Smooth muscle cell (in vitro differentiated cells): ENCODE results near the gene HNRNPH1. TPM values are rescaled to one million over a fixed set of nuclear protein-coding genes. Genes with fewer than 3 reads are reported as not detected.

Experiments used
- DNase-seq: peaks from one replicate; lab custom pipeline; 2025; ENCODE audit not compliant: unreplicated experiment; lab: John Stamatoyannopoulos, UW
- H2AFZ ChIP-seq: fragments of 200-600 bp; sonication (generic); 2 replicates; pipeline ENCODE4 v1.6.0; 2016; ENCODE audit warnings: antibody characterized with exemption, low read depth, mild to moderate bottlenecking
- H3F3A ChIP-seq: fragments of 200-600 bp; sonication (generic); 2 replicates; pipeline ENCODE4 v1.6.0; 2017; ENCODE audit warnings: antibody characterized with exemption, low read depth
- H3K27ac ChIP-seq: fragments of 200-600 bp; sonication (generic); 2 replicates; pipeline ENCODE4 v1.5.1; 2016; ENCODE audit warnings: low read depth, mild to moderate bottlenecking
- H3K27me3 ChIP-seq: fragments of 200-600 bp; sonication (generic); 2 replicates; pipeline ENCODE4 v1.6.1; 2016; ENCODE audit warnings: low read depth, mild to moderate bottlenecking
- H3K36me3 ChIP-seq: fragments of 200-600 bp; sonication (generic); 2 replicates; pipeline ENCODE4 v1.5.1; 2016; ENCODE audit warnings: low read depth
- H3K4me1 ChIP-seq: fragments of 200-600 bp; sonication (generic); 2 replicates; pipeline ENCODE4 v1.5.1; 2016; ENCODE audit warnings: low read depth
- H3K4me2 ChIP-seq: fragments of 200-600 bp; sonication (generic); 2 replicates; pipeline ENCODE4 v1.6.0; 2016; ENCODE audit warnings: mild to moderate bottlenecking
- H3K4me3 ChIP-seq: fragments of 200-600 bp; sonication (generic); 2 replicates; pipeline ENCODE4 v1.5.1; 2016; ENCODE audit warnings: mild to moderate bottlenecking
- H3K79me2 ChIP-seq: fragments of 200-600 bp; sonication (generic); 2 replicates; pipeline ENCODE4 v1.6.0; 2016; ENCODE audit warnings: low read depth, mild to moderate bottlenecking
- H3K9ac ChIP-seq: fragments of 200-600 bp; sonication (generic); 2 replicates; pipeline ENCODE4 v1.6.0; 2016; ENCODE audit warnings: low read depth
- H3K9me3 ChIP-seq: fragments of 200-600 bp; sonication (generic); replicated peaks from 2 replicates; pipeline ENCODE4 v1.5.1; 2016; ENCODE audit warnings: low read depth
- H4K20me1 ChIP-seq: fragments of 200-600 bp; sonication (generic); 2 replicates; pipeline ENCODE4 v1.6.0; 2016; ENCODE audit warnings: low read depth
- WGBS: methylation state at CpG from one replicate; pipeline ENCODE4 v1.1.7; 2016; ENCODE audit warnings: low lambda C conversion rate; 5-methylcytosine and 5-hydroxymethylcytosine counted together
- polyA plus RNA-seq: library from polyadenylated mRNA; unstranded; fragments of >200 nt; fragmentation: Nextera tagmentation; extraction: Ambion mirVana; gene quantifications from 2 replicates; pipeline ENCODE4 v1.2.1, GENCODE V29; 2016
- total RNA-seq: library from RNA; depleted of rRNA; stranded (reverse); fragments of >200 nt; gene quantifications from 2 replicates; pipeline ENCODE4 v1.2.3, GENCODE V29; 2014
- TF ChIP-seq, protein P1 (sequence below): fragments of 200-600 bp; sonication (generic); IDR thresholded peaks from 2 replicates; pipeline ENCODE4 v1.5.1; 2017; ENCODE audit warnings: borderline replicate concordance, mild to moderate bottlenecking, antibody characterized with exemption; ENCODE audit not compliant: insufficient read depth, poor library complexity, severe bottlenecking

The HNRNPH1 gene
- total and polyA plus RNA-seq, 2 experiments from 2014 or later, result 60.9 to 384 TPM

DNA sequence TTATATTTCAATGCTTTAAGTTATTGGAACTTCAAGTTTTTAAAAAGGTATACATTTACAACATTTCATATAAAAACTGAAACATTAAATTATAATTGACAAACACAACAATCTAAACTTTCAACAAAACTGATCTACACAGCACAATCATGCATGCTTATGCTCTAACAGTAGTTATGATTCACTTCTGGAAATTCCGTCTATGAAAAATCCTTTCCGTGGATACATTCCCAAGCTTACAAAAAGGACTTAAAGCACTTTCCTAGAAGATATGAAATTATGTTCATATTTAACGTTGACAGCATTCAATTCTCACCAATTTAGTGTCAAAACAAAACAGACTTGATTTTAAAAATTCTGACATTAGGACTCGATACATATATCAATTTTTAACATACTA lies 3.7 kb downstream of the HNRNPH1 start:
- H3F3A ChIP-seq, result peaks cover 62% of the 10 kb centered on the region
- no peaks in the 10 kb centered on the region for H3K9me3 ChIP-seq
- H3K4me1 ChIP-seq, result peaks cover 34% of the 10 kb centered on the region
- peaks cover 39% of the 10 kb centered on the region for H3K36me3 ChIP-seq
- H3K9ac ChIP-seq, result peak overlapping the region; percentile 99
- H3K27me3 ChIP-seq, result no peaks in the 10 kb centered on the region
- H2AFZ ChIP-seq, result no peak overlapping the region
- H3K27ac ChIP-seq, result peak overlapping the region; percentile 88
- peaks cover 83% of the 10 kb centered on the region for H4K20me1 ChIP-seq
- peaks cover 85% of the 10 kb centered on the region for H3K79me2 ChIP-seq
- DNase-seq, result no peak
- TF ChIP-seq, protein P1, sequence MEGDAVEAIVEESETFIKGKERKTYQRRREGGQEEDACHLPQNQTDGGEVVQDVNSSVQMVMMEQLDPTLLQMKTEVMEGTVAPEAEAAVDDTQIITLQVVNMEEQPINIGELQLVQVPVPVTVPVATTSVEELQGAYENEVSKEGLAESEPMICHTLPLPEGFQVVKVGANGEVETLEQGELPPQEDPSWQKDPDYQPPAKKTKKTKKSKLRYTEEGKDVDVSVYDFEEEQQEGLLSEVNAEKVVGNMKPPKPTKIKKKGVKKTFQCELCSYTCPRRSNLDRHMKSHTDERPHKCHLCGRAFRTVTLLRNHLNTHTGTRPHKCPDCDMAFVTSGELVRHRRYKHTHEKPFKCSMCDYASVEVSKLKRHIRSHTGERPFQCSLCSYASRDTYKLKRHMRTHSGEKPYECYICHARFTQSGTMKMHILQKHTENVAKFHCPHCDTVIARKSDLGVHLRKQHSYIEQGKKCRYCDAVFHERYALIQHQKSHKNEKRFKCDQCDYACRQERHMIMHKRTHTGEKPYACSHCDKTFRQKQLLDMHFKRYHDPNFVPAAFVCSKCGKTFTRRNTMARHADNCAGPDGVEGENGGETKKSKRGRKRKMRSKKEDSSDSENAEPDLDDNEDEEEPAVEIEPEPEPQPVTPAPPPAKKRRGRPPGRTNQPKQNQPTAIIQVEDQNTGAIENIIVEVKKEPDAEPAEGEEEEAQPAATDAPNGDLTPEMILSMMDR, result no peak
- peak overlapping the region; percentile 92 for H3K4me2 ChIP-seq
- 34% methylated on average over 4 of the region's 4 CpGs for WGBS
- peak overlapping the region; percentile 73 for H3K4me3 ChIP-seq

- Histone ChIP-seq H2AFZ (no peak overlapping the region), H3K27ac (peak overlapping the region; percentile 88), H3K79me2 (peaks cover 91% of the 10 kb centered on the region), H3K9ac (peak overlapping the region; percentile 99), H3K9me3 (no peaks in the 10 kb centered on the region), H3F3A (peaks cover 68% of the 10 kb centered on the region), H3K4me2 (peak overlapping the region; percentile 92), H4K20me1 (peaks cover 90% of the 10 kb centered on the region), H3K36me3 (peaks cover 46% of the 10 kb centered on the region), H3K27me3 (no peaks in the 10 kb centered on the region), H3K4me1 (peaks cover 34% of the 10 kb centered on the region), H3K4me3 (peak overlapping the region; percentile 73)
- TF ChIP-seq, protein P1, result no peak
- 58% methylated on average over 6 of the region's 6 CpGs for WGBS
- DNase-seq, result no peak
These were observed 4.4 kb downstream of the HNRNPH1 start for GRCh38 chr5:179618923-179619554.

DNA sequence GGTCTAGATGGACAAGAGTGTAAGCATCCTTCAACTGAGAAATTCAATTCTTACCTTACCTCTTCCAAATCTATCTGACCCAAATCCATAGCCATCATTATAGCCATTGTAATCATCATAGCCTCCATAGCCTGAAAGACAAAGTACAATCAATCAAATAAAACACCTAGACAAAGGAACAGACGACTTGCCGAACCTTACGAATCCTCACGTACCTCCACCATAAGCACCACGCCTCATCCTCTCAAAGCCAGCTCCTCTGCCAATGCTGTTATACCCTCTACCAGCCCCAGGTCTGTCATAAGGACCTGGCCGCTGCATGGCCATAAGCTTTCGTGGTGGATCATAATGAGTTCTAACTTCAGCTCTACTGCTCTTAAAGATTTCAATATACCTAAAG lies 5.5 kb downstream of the HNRNPH1 start:
- Histone ChIP-seq H3K79me2 (peaks cover 95% of the 10 kb centered on the region), H3K4me3 (no peak overlapping the region), H3K4me1 (peaks cover 34% of the 10 kb centered on the region), H4K20me1 (peaks cover 99% of the 10 kb centered on the region), H3K27me3 (no peaks in the 10 kb centered on the region), H3K36me3 (peaks cover 57% of the 10 kb centered on the region), H3K9ac (no peak overlapping the region), H2AFZ (no peak overlapping the region), H3K9me3 (no peaks in the 10 kb centered on the region), H3F3A (peaks cover 79% of the 10 kb centered on the region), H3K4me2 (peak overlapping the region; percentile 92), H3K27ac (peak overlapping the region; percentile 88)
- TF ChIP-seq, protein P1, result no peak
- 84% methylated on average over 7 of the region's 7 CpGs for WGBS
- DNase-seq, result no peak
